A204.1 (cell line): ENCODE results near the gene TAF6.

ENCODE experiments used
- FAIRE-seq: peaks from 2 replicates; lab custom pipeline; 2012; peaks lifted over from hg19 to GRCh38; lab: Jason Lieb, UNC

The TAF6 gene

DNA sequence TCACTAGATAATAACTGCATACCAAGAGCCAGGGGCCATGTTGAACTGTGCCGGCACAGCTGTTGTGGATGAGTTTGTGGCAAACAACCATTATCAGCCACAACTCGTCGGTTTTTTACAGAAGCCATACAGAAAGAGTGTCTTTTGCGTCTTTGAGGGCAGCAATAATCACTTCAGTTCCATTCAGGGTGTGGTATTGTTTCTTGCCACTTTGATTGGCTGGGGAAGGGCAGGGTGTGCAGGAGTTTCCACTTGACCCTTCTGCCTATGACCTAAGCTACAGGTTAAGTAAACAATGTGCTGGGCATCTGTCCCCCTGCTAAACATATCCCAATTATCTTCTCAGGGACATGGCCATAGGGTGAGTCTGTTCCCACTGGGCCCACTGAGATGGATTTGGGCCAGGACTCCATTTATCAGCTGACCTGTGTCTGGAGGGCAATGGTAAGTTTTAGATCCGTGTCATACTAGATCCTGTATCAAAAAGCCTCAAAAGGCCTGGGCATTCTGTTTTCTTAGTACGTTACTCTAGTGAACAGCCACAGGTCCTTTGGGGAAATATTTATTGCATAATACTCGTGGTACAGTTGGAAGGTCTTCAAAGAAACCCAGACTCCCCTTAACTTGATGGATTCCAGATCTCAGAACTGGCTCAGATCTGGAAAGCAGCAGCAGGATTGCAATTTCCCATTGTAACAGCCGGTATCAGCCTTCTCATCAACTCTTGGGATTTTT lies 53.5 kb downstream of the TAF6 start:
- FAIRE-seq: no peak

DNA sequence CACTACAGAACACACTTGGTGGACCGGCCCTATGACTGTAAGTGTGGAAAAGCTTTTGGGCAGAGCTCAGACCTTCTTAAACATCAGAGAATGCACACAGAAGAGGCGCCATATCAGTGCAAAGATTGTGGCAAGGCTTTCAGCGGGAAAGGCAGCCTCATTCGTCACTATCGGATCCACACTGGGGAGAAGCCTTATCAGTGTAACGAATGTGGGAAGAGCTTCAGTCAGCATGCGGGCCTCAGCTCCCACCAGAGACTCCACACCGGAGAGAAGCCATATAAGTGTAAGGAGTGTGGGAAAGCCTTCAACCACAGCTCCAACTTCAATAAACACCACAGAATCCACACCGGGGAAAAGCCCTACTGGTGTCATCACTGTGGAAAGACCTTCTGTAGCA lies 55.0 kb downstream of the TAF6 start:
- no peak for FAIRE-seq

DNA sequence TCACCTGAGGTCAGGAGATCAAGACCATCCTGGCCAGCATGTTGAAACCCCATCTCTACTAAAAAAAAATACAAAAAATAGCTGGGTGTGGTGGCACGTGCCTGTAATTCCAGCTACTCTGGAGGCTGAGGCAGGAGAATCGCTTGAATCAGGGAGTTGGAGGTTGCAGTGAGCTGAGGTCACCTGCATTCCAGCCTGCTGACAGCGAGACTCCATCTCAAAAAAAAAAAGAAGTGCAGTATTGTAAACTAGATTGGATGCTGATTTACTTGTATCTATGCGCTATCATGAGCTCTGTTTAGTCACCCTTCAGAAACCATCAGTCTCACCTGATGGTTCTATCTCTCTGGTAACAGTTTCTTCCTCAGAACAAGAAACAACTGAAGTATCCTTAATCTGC lies 55.8 kb downstream of the TAF6 start:
- FAIRE-seq: no peak

- no peak for FAIRE-seq
Observed at GRCh38 chr7:100061518-100062193, 57.5 kb downstream of the TAF6 start.

- FAIRE-seq: no peak
Observed at GRCh38 chr7:100059251-100059739, 59.9 kb downstream of the TAF6 start.
